ENCODE data around the gene ATG101. TPM values are rescaled to one million over a fixed set of nuclear protein-coding genes. Genes with fewer than 3 reads are reported as not detected.

ATG101 gene
- total RNA-seq, 4 donors from 2014 or later = 28.3 to 42.1 (median 37.2) TPM

DNA sequence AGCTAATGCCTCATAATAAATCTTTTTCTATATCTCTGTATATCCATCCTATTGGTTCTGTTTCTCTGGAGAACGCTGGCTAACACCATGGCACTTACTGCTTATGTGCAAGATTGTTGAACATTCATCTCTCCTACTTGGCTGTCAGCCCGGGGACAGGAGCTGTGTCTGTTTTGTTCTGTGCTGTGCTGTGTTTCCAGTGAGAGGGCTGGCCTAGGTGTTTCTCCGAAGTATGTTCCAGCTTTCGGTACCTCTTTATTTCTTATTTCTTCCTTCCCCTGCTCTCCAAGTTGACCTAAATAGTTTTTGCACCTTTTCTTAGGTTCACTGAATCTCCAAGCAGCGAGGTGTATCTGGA, 37.4 kb upstream of the ATG101 start:
- Histone ChIP-seq H3K36me3 (no peaks in the 10 kb centered on the region), H3K27me3 (no peaks in the 10 kb centered on the region), H3K4me3 (peak overlapping the region; percentile 18 to 29), H3K27ac (peak overlapping the region; percentile 96 to 98), H3K9me3 (no peaks in the 10 kb centered on the region), H3K4me1 (peaks cover 12 to 13% of the 10 kb centered on the region in 2 donors)
- intact Hi-C loops (cut with DNase I; ENCODE audit: low total_unique reads) = no loop called here
- peak; percentile 78 to 93 for DNase-seq
- no peak for TF ChIP-seq POLR2A (IDR thresholded peaks at IDR 0.05)
- TF ChIP-seq, protein P1, sequence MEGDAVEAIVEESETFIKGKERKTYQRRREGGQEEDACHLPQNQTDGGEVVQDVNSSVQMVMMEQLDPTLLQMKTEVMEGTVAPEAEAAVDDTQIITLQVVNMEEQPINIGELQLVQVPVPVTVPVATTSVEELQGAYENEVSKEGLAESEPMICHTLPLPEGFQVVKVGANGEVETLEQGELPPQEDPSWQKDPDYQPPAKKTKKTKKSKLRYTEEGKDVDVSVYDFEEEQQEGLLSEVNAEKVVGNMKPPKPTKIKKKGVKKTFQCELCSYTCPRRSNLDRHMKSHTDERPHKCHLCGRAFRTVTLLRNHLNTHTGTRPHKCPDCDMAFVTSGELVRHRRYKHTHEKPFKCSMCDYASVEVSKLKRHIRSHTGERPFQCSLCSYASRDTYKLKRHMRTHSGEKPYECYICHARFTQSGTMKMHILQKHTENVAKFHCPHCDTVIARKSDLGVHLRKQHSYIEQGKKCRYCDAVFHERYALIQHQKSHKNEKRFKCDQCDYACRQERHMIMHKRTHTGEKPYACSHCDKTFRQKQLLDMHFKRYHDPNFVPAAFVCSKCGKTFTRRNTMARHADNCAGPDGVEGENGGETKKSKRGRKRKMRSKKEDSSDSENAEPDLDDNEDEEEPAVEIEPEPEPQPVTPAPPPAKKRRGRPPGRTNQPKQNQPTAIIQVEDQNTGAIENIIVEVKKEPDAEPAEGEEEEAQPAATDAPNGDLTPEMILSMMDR (IDR thresholded peaks at IDR 0.05) = no peak

DNA sequence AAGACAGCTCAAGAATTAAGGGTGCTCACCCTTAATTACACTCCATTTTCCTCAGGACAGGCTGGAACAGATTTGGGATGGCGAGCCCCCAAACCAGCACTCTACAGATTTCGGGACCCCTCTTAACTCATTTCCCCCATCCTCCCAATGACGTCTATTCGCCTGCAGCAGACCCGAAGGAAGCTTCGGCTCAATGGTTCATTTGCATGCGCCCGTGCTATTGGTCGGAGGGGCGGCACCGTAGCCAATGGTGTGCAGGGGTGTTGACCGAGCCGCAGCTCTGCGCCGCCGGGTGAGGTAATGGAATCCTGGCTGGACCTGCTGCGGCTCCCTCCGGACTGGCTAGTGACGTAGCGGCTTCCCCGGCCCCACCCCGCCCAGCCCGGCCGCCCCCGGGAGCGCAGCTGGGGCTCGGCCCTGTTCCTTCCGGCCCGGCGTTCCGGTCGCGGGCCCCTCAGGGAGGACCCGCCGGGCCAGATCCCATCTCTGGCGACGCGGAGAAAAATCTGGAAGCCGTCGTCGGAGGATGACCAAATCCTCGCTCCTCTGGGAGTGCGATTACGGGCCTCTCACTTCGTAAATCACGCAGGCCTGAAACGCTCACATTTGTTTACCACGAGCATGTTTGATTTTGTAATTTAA, 36.9 kb upstream of the ATG101 start:
- Histone ChIP-seq H3K27ac (peak overlapping the region; percentile 96 to 98), H3K36me3 (no peaks in the 10 kb centered on the region), H3K4me3 (peak overlapping the region; percentile 35 to 42), H3K27me3 (no peaks in the 10 kb centered on the region), H3K9me3 (no peaks in the 10 kb centered on the region), H3K4me1 (peaks cover 12 to 13% of the 10 kb centered on the region in 2 donors)
- TF ChIP-seq, protein P1 (IDR thresholded peaks at IDR 0.05) = no peak
- peak; percentile 87 to 92 for TF ChIP-seq POLR2A (IDR thresholded peaks at IDR 0.05)
- peak; percentile 97 to 99 for DNase-seq
- intact Hi-C loops (cut with DNase I; ENCODE audit: low total_unique reads) = no loop called here

DNA sequence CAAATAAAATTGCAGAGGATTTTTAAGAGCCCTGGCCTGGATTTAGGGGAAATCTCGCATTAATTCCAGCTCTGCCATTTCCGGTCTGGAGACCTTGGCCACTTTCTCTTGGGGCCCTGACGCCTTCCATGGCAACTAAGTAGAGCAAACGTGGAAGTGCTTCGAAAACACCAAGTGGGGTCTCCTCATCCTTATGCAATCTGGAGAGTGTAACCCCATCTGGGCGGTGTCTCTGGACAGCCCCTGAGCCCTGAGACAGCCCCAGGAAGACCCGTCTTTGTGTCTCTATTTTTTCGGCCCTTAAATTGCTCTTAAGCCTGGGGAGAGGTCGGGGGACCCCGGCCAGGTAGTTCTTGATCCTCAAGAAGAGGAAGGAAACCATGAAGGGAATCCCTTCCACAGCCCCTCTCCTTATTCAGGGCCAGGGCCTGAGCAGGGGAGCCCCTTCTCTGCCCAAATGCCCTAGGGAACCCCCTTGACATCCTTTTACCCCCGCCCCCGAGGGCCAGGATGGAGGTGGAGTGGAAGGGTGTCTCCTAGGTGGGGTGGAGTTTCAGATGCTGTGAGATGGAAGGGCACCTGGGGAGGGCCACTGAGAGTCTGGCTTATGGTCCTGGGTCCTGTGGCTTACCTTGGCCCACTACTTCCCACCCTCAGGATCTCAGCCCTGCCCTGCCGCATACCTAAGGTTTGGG, 36.2 kb upstream of the ATG101 start:
- intact Hi-C loops (cut with DNase I; ENCODE audit: low total_unique reads) = no loop called here
- no peak for DNase-seq
- TF ChIP-seq, protein P1 (IDR thresholded peaks at IDR 0.05) = no peak
- no peak for TF ChIP-seq POLR2A (IDR thresholded peaks at IDR 0.05)
- Histone ChIP-seq H3K4me1 (peaks cover 13 to 16% of the 10 kb centered on the region in 2 donors), H3K27ac (peak overlapping the region; percentile 96 to 98), H3K27me3 (no peaks in the 10 kb centered on the region), H3K4me3 (peak overlapping the region; percentile 35 to 42), H3K9me3 (no peaks in the 10 kb centered on the region), H3K36me3 (no peaks in the 10 kb centered on the region)

DNA sequence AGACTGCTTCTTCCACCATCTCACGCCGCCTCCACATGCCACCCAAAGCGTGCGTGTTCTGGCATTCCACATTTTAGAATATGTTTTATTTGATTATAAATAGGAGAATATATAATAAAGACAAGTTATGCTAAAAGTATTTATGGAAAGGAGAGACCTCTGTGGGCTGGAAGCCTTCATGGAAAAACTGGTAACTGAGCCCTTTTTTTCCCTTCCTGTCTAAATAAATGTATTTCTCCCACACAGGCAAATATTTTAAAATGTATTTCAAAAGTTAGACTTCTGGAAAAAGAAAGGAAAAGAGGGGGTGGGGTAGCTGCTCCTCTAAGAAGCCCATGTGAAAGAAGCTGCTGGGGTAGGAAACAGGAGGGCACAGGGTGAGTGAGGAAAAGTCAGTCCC, 34.6 kb upstream of the ATG101 start:
- peaks cover 13 to 18% of the 10 kb centered on the region in 2 donors for H3K4me1 ChIP-seq

More for the DNA sequence above, 34.6 kb upstream of the ATG101 start:
- Histone ChIP-seq H3K27ac (peak overlapping the region; percentile 96 to 98), H3K27me3 (no peaks in the 10 kb centered on the region), H3K9me3 (no peaks in the 10 kb centered on the region), H3K36me3 (no peaks in the 10 kb centered on the region), H3K4me3 (no peak overlapping the region)
- TF ChIP-seq, protein P1 (IDR thresholded peaks at IDR 0.05) = no peak
- TF ChIP-seq POLR2A (IDR thresholded peaks at IDR 0.05) = no peak
- intact Hi-C loops (cut with DNase I; ENCODE audit: low total_unique reads) = no loop called here
- DNase-seq = no peak

Measured in uterus (tissue), 4 donors.